B cell (primary cell): ENCODE results near the gene SMIM1. TPM values are rescaled to one million over a fixed set of nuclear protein-coding genes. Genes with fewer than 3 reads are reported as not detected.

ENCODE experiments used
- ATAC-seq: fragments of 200-7000 bp; cut with Tn5 transposase; one replicate; pipeline ENCODE4 v1.10.0; 2021; ENCODE audit warnings: low read depth, mild to moderate bottlenecking, moderate number of reproducible peaks, moderate library complexity
- CTCF ChIA-PET: fragments of 350-600 bp; sonication (Branson Sonifier 250); formaldehyde crosslinking; loops from one replicate; lab custom pipeline; 2021; ENCODE audit warnings: antibody characterized with exemption, inconsistent platforms; lab: Charles Lee
- POLR2A ChIA-PET: fragments of 350-600 bp; sonication (Branson Sonifier 250); formaldehyde crosslinking; loops from one replicate; lab custom pipeline; 2021; ENCODE audit warnings: antibody characterized with exemption; lab: Charles Lee
- DNase-seq: peaks from one replicate; pipeline ENCODE4 v3.0.0; 2013
- H2AFZ ChIP-seq: 2 replicates; pipeline ENCODE4 v1.6.1; 2012; ENCODE audit warnings: mild to moderate bottlenecking, low read depth, low read length; ENCODE audit not compliant: insufficient read depth, poor library complexity, severe bottlenecking
- H3K27ac ChIP-seq, 2 donors: 1 replicate in 1 of 2; 2 replicates in 1 of 2; pipeline ENCODE4 v1.5.1; 2012 to 2013; ENCODE audit warnings: low read length in 2 of 2, mild to moderate bottlenecking in 2 of 2, moderate library complexity in 1 of 2
- H3K27me3 ChIP-seq, 4 experiments: fragments of 200-600 bp in 1 of 4; sonication (generic) in 1 of 4; replicated peaks in 1 of 4; 1 replicate in 2 of 4; 2 replicates in 2 of 4; pipeline versions ENCODE4 v1.6.1 to v1.7.0; 2013 to 2016; ENCODE audit warnings: low read length in 3 of 4, mild to moderate bottlenecking in 2 of 4, mixed read lengths in 1 of 4, moderate library complexity in 1 of 4; ENCODE audit not compliant: insufficient read depth in 4 of 4, control insufficient read depth in 3 of 4; ENCODE audit errors: control extremely low read depth in 1 of 4
- H3K36me3 ChIP-seq, 2 experiments: replicated peaks in 1 of 2; 1 replicate in 1 of 2; 2 replicates in 1 of 2; pipeline versions ENCODE4 v1.6.1 to v1.7.1; 2013; ENCODE audit warnings: low read length in 1 of 2; ENCODE audit not compliant: insufficient read depth in 2 of 2, control insufficient read depth in 1 of 2; ENCODE audit errors: control extremely low read depth in 1 of 2, extremely low read depth in 1 of 2
- H3K4me1 ChIP-seq, 2 donors: fragments of 200-600 bp in 1 of 2; sonication (generic) in 1 of 2; 1 replicate in 1 of 2; 2 replicates in 1 of 2; pipeline versions ENCODE4 v1.5.1 to v1.6.1; 2013 to 2017; ENCODE audit warnings: low read length in 2 of 2; ENCODE audit not compliant: control insufficient read depth in 2 of 2, insufficient read depth in 2 of 2
- H3K4me2 ChIP-seq: replicated peaks from 2 replicates; pipeline ENCODE3; 2012; ENCODE audit warnings: mild to moderate bottlenecking, low read depth, low read length; ENCODE audit not compliant: poor library complexity, severe bottlenecking
- H3K4me3 ChIP-seq, 5 experiments: fragments of 200-600 bp in 1 of 5; sonication (generic) in 1 of 5; 1 replicate in 3 of 5; 2 replicates in 2 of 5; pipeline versions ENCODE4 v1.5.1 to v1.7.0; 2011 to 2016; ENCODE audit warnings: low read length in 4 of 5, mild to moderate bottlenecking in 4 of 5, low read depth in 2 of 5, control low read depth in 1 of 5, moderate library complexity in 1 of 5; ENCODE audit not compliant: insufficient read depth in 1 of 5; ENCODE audit errors: control extremely low read depth in 1 of 5, extremely low read depth in 1 of 5
- H3K79me2 ChIP-seq: fragments of 200-600 bp; sonication (generic); one replicate; pipeline ENCODE4 v1.6.0; 2016; ENCODE audit warnings: low read length; ENCODE audit not compliant: control insufficient read depth, insufficient read depth
- H3K9ac ChIP-seq: fragments of 200-600 bp; sonication (generic); 2 replicates; pipeline ENCODE4 v1.6.1; 2017; ENCODE audit warnings: mild to moderate bottlenecking, low read length, moderate library complexity
- H3K9me3 ChIP-seq, 3 donors: one replicate each; pipeline versions ENCODE4 v1.6.1 to v1.7.1; 2013; ENCODE audit warnings: low read length in 2 of 3; ENCODE audit not compliant: control insufficient read depth in 2 of 3, insufficient read depth in 1 of 3; ENCODE audit errors: control extremely low read depth in 1 of 3
- H4K20me1 ChIP-seq: 2 replicates; pipeline ENCODE4 v1.6.0; 2012; ENCODE audit warnings: mild to moderate bottlenecking, low read length; ENCODE audit not compliant: insufficient read depth, control insufficient read depth, poor library complexity, severe bottlenecking
- H3K27ac Mint-ChIP-seq: one replicate; pipeline ENCODE4 v1.8.0; 2021; ENCODE audit warnings: mixed read lengths
- H3K27me3 Mint-ChIP-seq: one replicate; pipeline ENCODE4 v1.8.0; 2021; ENCODE audit warnings: mixed read lengths
- H3K4me1 Mint-ChIP-seq: one replicate; pipeline ENCODE4 v1.8.0; 2021; ENCODE audit warnings: mixed read lengths
- H3K4me3 Mint-ChIP-seq: one replicate; pipeline ENCODE4 v1.8.0; 2021; ENCODE audit warnings: mixed read lengths
- H3K9me3 Mint-ChIP-seq: one replicate; pipeline ENCODE4 v1.8.0; 2022; ENCODE audit warnings: mixed read lengths; ENCODE audit not compliant: insufficient read depth
- EZH2 ChIP-seq: IDR thresholded peaks from 2 replicates; pipeline ENCODE4 v1.6.1; 2012; ENCODE audit warnings: borderline replicate concordance, low read depth, mild to moderate bottlenecking, moderate library complexity, low read length; ENCODE audit not compliant: insufficient read depth, poor library complexity, severe bottlenecking
- WGBS: methylation state at CpG from one replicate; pipeline ENCODE4 v1.1.5; 2013; ENCODE audit warnings: missing lambda C conversion rate; ENCODE audit not compliant: insufficient coverage; 5-methylcytosine and 5-hydroxymethylcytosine counted together
- intact Hi-C: fragments of 100-400 bp; cut with micrococcal nuclease; formaldehyde crosslinking; loops from one replicate; pipeline ENCODE4 v1.10.0; 2022
- polyA plus RNA-seq: library from polyadenylated mRNA; depleted of rRNA; stranded (reverse); fragments of >200 nt; gene quantifications from 2 replicates; pipeline ENCODE4 v1.2.3, GENCODE V29; 2012
- total RNA-seq, 2 donors: library from RNA; stranded (reverse); fragments of 120-200 nt in 1 of 2; gene quantifications; 1 replicate in 1 of 2; 2 replicates in 1 of 2; pipeline versions ENCODE4 v1.2.3 to v1.2.4, GENCODE V29; 2013 to 2022
- TF ChIP-seq, protein P1 (sequence below): fragments of 200-600 bp; IDR thresholded peaks from one replicate; pipeline ENCODE4 v1.8.0; 2022; ENCODE audit warnings: antibody characterized with exemption, mild to moderate bottlenecking

Gene SMIM1
- total and polyA plus RNA-seq, 2 donors (not counting 1 experiment from before 2014, with no cell fraction given) = 2.6 to 9.0 TPM

DNA sequence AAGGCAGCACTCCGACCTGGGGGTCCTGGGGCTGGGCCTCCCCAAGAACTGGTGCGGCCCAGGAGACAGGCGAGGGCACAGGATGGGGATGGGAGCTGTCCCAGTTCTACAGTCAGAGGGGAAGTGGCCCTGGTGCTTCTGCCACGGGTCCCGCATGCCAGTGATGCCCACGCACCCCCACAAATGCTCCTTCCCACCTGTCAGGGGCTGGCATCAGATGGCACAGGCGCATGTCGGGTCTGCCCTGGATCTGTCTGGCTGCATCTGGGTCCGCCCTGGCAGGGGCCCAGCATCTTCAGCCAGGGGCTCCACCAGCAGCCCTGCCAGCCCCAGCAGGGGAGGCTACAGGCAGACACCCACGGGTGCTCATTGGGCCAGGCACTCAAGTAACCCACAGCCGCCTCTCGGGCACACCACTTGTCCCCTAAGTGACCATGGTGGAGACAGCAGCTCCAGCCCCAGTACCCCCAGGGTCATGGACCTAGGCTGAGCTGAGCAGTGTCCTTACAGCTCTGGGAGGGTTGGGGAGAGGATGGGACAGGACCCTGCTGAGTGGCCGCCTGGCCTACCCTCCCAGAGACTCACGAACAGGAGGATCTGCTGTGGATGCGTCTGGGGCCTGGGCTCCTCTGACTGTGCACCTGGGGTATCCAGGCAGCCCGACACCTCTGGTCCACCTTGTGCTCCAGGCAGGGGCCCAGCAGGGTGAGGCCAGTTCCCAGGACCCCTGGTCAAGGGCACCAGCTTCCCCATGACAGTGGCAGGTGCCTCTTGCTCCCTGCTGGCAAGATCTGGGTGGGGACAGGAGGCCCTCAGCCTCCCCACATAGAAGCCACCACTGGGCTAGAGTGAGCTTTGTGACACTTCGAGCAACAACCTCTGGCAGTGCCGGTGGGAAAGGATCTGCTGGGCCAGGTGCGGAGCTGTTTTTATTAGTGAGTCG, 5.4 kb downstream of the SMIM1 start:
- H3K9me3 Mint-ChIP-seq = no peaks in the 10 kb centered on the region
- no peak for DNase-seq
- no peak for ATAC-seq

More for the DNA sequence above, 5.4 kb downstream of the SMIM1 start:
- POLR2A ChIA-PET = interaction anchor here (0.5 kb wide), 1 partner anchor 1278 kb away, joined by 4 read pairs; no protein-coding TSS in a partner anchor
- Histone ChIP-seq H3K9me3 (no peaks in the 10 kb centered on the region), H4K20me1 (no peaks in the 10 kb centered on the region), H3K4me2 (no peak overlapping the region), H3K4me1 (peaks cover 11 to 20% of the 10 kb centered on the region in 2 donors), H3K27me3 (no peaks in the 10 kb centered on the region), H3K27ac (no peak overlapping the region), H3K36me3 (peaks cover 0 to 29% of the 10 kb centered on the region in 2 experiments), H3K4me3 (no peak overlapping the region), H2AFZ (no peak overlapping the region), H3K79me2 (no peaks in the 10 kb centered on the region), H3K9ac (no peak overlapping the region)
- intact Hi-C loops = no loop called here
- CTCF ChIA-PET = no interaction called here
- H3K4me3 Mint-ChIP-seq = no peak overlapping the region
- TF ChIP-seq, protein P1, sequence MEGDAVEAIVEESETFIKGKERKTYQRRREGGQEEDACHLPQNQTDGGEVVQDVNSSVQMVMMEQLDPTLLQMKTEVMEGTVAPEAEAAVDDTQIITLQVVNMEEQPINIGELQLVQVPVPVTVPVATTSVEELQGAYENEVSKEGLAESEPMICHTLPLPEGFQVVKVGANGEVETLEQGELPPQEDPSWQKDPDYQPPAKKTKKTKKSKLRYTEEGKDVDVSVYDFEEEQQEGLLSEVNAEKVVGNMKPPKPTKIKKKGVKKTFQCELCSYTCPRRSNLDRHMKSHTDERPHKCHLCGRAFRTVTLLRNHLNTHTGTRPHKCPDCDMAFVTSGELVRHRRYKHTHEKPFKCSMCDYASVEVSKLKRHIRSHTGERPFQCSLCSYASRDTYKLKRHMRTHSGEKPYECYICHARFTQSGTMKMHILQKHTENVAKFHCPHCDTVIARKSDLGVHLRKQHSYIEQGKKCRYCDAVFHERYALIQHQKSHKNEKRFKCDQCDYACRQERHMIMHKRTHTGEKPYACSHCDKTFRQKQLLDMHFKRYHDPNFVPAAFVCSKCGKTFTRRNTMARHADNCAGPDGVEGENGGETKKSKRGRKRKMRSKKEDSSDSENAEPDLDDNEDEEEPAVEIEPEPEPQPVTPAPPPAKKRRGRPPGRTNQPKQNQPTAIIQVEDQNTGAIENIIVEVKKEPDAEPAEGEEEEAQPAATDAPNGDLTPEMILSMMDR = no peak
- no peak for TF ChIP-seq EZH2
- 86% methylated on average over 15 of the region's 20 CpGs for WGBS
- no peaks in the 10 kb centered on the region for H3K27me3 Mint-ChIP-seq
- peaks cover 15% of the 10 kb centered on the region for H3K4me1 Mint-ChIP-seq
- no peak overlapping the region for H3K27ac Mint-ChIP-seq
